WTC11 (cell line): ENCODE measurements around the gene LDLRAD4. TPM values are rescaled to one million over a fixed set of nuclear protein-coding genes. Genes with fewer than 3 reads are reported as not detected.

ENCODE experiments used
- ATAC-seq: fragments of 200-7000 bp; cut with Tn5 transposase; 2 replicates; pipeline ENCODE4 v1.10.0; 2021; ENCODE audit warnings: mild to moderate bottlenecking, moderate library complexity
- CTCF ChIA-PET: fragments of 300-600 bp; sonication (Branson Sonifier 250); formaldehyde crosslinking; loops from one replicate; lab custom pipeline; 2021; ENCODE audit warnings: antibody characterized with exemption; lab: Charles Lee
- POLR2A ChIA-PET: fragments of 350-600 bp; sonication (Branson Sonifier 250); formaldehyde crosslinking; loops from one replicate; lab custom pipeline; 2021; ENCODE audit warnings: antibody characterized with exemption; lab: Charles Lee
- DNase-seq: peaks from one replicate; pipeline ENCODE4 v3.0.0; 2021; ENCODE audit warnings: low spot score
- H3K27ac Mint-ChIP-seq: 2 replicates; pipeline ENCODE4 v1.8.0; 2021; ENCODE audit warnings: mixed read lengths
- H3K27me3 Mint-ChIP-seq: 2 replicates; pipeline ENCODE4 v1.8.0; 2021; ENCODE audit warnings: low read depth, mild to moderate bottlenecking, moderate library complexity, mixed read lengths
- H3K36me3 Mint-ChIP-seq: 2 replicates; pipeline ENCODE4 v1.8.0; 2021; ENCODE audit warnings: mixed read lengths
- H3K4me1 Mint-ChIP-seq: 2 replicates; pipeline ENCODE4 v1.8.0; 2022; ENCODE audit warnings: mixed read lengths
- H3K4me3 Mint-ChIP-seq: 2 replicates; pipeline ENCODE4 v1.8.0; 2021; ENCODE audit warnings: mild to moderate bottlenecking, moderate library complexity, mixed read lengths
- H3K9me3 Mint-ChIP-seq: 2 replicates; pipeline ENCODE4 v1.8.0; 2021; ENCODE audit warnings: mixed read lengths
- AFF4 ChIP-seq: sonication (generic); formaldehyde crosslinking; IDR thresholded peaks from 2 replicates; pipeline ENCODE4 v1.8.1; 2023; ENCODE audit warnings: mild to moderate bottlenecking, missing genetic modification reagents, borderline replicate concordance
- ELF4 ChIP-seq: sonication (generic); formaldehyde crosslinking; IDR thresholded peaks from 2 replicates; pipeline ENCODE4 v1.8.1; 2022; ENCODE audit warnings: low read depth, mild to moderate bottlenecking, moderate library complexity, missing genetic modification reagents
- EMX1 ChIP-seq: fragments of 250-450 bp; sonication (Bioruptor Pico); IDR thresholded peaks from 2 replicates; pipeline ENCODE4 v1.8.0; 2021; ENCODE audit warnings: mild to moderate bottlenecking
- GABPB1 ChIP-seq: sonication (generic); formaldehyde crosslinking; IDR thresholded peaks from 2 replicates; pipeline ENCODE4 v1.8.1; 2023; ENCODE audit warnings: mild to moderate bottlenecking, missing genetic modification reagents
- GTF2I ChIP-seq: fragments of 250-450 bp; sonication (Bioruptor Pico); conservative IDR thresholded peaks from 2 replicates; pipeline ENCODE4 v1.4.0; 2021; ENCODE audit warnings: mild to moderate bottlenecking
- MXD4 ChIP-seq: fragments of 250-450 bp; sonication (Bioruptor Pico); IDR thresholded peaks from 2 replicates; pipeline ENCODE4 v1.8.0; 2021; ENCODE audit warnings: mild to moderate bottlenecking, moderate library complexity, borderline replicate concordance
- OVOL2 ChIP-seq: fragments of 250-450 bp; sonication (Bioruptor Pico); IDR thresholded peaks from 2 replicates; pipeline ENCODE4 v1.9.0; 2021; ENCODE audit warnings: mild to moderate bottlenecking, borderline replicate concordance
- TEAD4 ChIP-seq: sonication (generic); formaldehyde crosslinking; IDR thresholded peaks from 2 replicates; pipeline ENCODE4 v1.8.0; 2022; ENCODE audit warnings: mild to moderate bottlenecking, missing genetic modification reagents
- USF1 ChIP-seq: sonication (generic); formaldehyde crosslinking; IDR thresholded peaks from 2 replicates; pipeline ENCODE4 v1.8.0; 2022; ENCODE audit warnings: mild to moderate bottlenecking, missing genetic modification reagents
- ZBTB43 ChIP-seq: sonication (generic); formaldehyde crosslinking; IDR thresholded peaks from 2 replicates; pipeline ENCODE4 v1.8.1; 2023; ENCODE audit warnings: mild to moderate bottlenecking, missing genetic modification reagents
- ZNF138 ChIP-seq: sonication (generic); formaldehyde crosslinking; conservative IDR thresholded peaks from 2 replicates; pipeline ENCODE4 v1.8.1; 2022; ENCODE audit warnings: mild to moderate bottlenecking, moderate library complexity, missing genetic modification reagents
- ZNF416 ChIP-seq: fragments of 250-450 bp; sonication (Bioruptor Pico); IDR thresholded peaks from 2 replicates; pipeline ENCODE4 v1.9.0; 2021; ENCODE audit warnings: mild to moderate bottlenecking, inconsistent platforms
- ZNF671 ChIP-seq: fragments of 250-450 bp; sonication (Bioruptor Pico); IDR thresholded peaks from 2 replicates; pipeline ENCODE4 v1.8.0; 2021; ENCODE audit warnings: mild to moderate bottlenecking
- total RNA-seq: library from RNA; stranded (reverse); gene quantifications from 3 replicates; pipeline ENCODE4 v1.2.3, GENCODE V29; 2021
- TF ChIP-seq, protein P1 (sequence below): sonication (generic); formaldehyde crosslinking; IDR thresholded peaks from 2 replicates; pipeline ENCODE4 v1.8.1; 2022; ENCODE audit warnings: missing genetic modification reagents, borderline replicate concordance
- TF ChIP-seq, protein P2 (sequence below): sonication (generic); formaldehyde crosslinking; IDR thresholded peaks from 2 replicates; pipeline ENCODE4 v1.8.0; 2022; ENCODE audit warnings: mild to moderate bottlenecking, missing genetic modification reagents
- TF ChIP-seq, protein P3 (sequence below): sonication (generic); formaldehyde crosslinking; conservative IDR thresholded peaks from 2 replicates; pipeline ENCODE4 v1.8.1; 2022; ENCODE audit warnings: mild to moderate bottlenecking, missing genetic modification reagents
- TF ChIP-seq, protein P4 (sequence below): fragments of 250-450 bp; sonication (Bioruptor Pico); conservative IDR thresholded peaks from 2 replicates; pipeline ENCODE4 v1.9.0; 2021; ENCODE audit warnings: mild to moderate bottlenecking
- TF ChIP-seq, protein P5 (sequence below): sonication (generic); formaldehyde crosslinking; IDR thresholded peaks from 2 replicates; pipeline ENCODE4 v1.8.1; 2022; ENCODE audit warnings: low read depth, mild to moderate bottlenecking, moderate library complexity, missing genetic modification reagents, borderline replicate concordance

Gene LDLRAD4
- total RNA-seq, 1 experiment from 2014 or later = 6.2 TPM

- TF ChIP-seq ZNF416 (CRISPR knock-in tag) (no peak), MXD4 (CRISPR knock-in tag) (no peak)
- TF ChIP-seq, protein P1, sequence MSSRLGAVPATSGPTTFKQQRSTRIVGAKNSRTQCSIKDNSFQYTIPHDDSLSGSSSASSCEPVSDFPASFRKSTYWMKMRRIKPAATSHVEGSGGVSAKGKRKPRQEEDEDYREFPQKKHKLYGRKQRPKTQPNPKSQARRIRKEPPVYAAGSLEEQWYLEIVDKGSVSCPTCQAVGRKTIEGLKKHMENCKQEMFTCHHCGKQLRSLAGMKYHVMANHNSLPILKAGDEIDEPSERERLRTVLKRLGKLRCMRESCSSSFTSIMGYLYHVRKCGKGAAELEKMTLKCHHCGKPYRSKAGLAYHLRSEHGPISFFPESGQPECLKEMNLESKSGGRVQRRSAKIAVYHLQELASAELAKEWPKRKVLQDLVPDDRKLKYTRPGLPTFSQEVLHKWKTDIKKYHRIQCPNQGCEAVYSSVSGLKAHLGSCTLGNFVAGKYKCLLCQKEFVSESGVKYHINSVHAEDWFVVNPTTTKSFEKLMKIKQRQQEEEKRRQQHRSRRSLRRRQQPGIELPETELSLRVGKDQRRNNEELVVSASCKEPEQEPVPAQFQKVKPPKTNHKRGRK (CRISPR knock-in tag) = no peak
- TF ChIP-seq, protein P2, sequence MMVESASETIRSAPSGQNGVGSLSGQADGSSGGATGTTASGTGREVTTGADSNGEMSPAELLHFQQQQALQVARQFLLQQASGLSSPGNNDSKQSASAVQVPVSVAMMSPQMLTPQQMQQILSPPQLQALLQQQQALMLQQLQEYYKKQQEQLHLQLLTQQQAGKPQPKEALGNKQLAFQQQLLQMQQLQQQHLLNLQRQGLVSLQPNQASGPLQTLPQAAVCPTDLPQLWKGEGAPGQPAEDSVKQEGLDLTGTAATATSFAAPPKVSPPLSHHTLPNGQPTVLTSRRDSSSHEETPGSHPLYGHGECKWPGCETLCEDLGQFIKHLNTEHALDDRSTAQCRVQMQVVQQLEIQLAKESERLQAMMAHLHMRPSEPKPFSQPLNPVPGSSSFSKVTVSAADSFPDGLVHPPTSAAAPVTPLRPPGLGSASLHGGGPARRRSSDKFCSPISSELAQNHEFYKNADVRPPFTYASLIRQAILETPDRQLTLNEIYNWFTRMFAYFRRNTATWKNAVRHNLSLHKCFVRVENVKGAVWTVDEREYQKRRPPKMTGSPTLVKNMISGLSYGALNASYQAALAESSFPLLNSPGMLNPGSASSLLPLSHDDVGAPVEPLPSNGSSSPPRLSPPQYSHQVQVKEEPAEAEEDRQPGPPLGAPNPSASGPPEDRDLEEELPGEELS = no peak
- TF ChIP-seq, protein P3, sequence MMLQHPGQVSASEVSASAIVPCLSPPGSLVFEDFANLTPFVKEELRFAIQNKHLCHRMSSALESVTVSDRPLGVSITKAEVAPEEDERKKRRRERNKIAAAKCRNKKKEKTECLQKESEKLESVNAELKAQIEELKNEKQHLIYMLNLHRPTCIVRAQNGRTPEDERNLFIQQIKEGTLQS (CRISPR knock-in tag) = no peak
- TF ChIP-seq, all 79 proteins: peak for 0
Observed at GRCh38 chr18:13572721-13573120, 354.2 kb downstream of the LDLRAD4 start (continued).

GRCh38 chr18:13573750-13574149, 355.2 kb downstream of the LDLRAD4 start:
- Mint-ChIP-seq H3K4me1 (no peaks in the 10 kb centered on the region), H3K27ac (no peak overlapping the region)
- ATAC-seq = no peak

DNA sequence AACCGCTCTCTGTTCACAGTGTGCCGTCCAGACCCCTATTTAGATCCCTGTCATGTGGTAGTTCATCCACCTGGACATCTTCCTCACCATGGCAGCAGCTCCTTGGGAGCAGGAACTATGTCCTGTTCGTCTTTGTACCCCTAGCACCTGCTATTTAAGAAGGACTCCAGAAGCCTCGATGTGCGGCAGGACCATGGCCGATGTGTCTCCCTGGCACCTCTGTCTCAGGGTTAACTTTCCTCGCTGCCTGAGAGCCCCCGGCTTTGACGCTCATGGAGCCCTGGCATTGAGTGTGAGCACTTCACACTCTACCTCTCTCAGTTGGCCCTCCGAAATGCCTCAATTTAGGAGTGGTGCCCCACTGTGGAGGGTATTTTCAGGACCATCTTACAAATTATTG, 355.8 kb downstream of the LDLRAD4 start:
- Mint-ChIP-seq H3K27me3 (no peaks in the 10 kb centered on the region; the same call in 1 of the 2 replicates), H3K27ac (no peak overlapping the region), H3K4me1 (no peaks in the 10 kb centered on the region), H3K36me3 (no peaks in the 10 kb centered on the region), H3K4me3 (no peak overlapping the region), H3K9me3 (peaks cover 9% of the 10 kb centered on the region)
- ChIA-PET CTCF (no interaction called here), POLR2A (no interaction called here)
- ATAC-seq (no peak), DNase-seq (no peak)
- TF ChIP-seq EMX1 (CRISPR knock-in tag) (no peak), ZNF671 (CRISPR knock-in tag) (no peak), GABPB1 (CRISPR knock-in tag) (no peak), OVOL2 (CRISPR knock-in tag) (no peak), AFF4 (CRISPR knock-in tag) (no peak), USF1 (CRISPR knock-in tag) (no peak), ZNF138 (CRISPR knock-in tag) (no peak)
- TF ChIP-seq, protein P4, sequence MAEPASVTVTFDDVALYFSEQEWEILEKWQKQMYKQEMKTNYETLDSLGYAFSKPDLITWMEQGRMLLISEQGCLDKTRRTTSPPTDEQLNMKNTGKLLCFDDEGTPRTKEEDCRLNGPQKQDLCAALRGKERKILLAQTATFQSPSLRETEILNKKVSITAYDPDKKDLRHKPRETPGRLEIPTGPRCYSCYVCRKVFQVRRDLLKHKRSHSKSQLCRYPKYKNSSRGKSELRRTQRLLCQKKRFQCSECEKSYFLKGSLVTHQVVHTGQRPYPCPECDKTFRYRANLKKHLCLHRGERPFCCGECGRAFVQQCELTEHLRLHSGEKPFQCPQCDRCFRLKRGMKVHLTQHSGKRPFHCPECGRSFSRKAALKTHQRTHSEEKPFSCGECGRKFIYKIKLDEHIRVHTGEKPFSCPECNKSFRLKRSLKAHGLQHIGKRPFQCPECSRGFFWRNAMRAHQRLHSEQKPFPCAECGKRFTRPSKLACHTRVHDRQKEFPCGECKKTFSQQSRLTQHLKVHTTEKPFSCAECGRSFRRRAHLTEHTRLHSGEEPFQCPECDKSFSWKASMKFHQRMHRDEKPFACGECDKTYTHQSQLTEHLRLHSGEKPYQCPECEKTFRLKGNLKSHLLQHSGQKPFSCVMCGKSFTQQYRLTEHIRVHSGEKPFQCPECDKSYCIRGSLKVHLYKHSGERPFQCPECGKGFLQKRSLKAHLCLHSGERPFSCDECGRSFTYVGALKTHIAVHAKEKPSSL (CRISPR knock-in tag) = no peak

More at GRCh38 chr18:13573750-13574149, 355.2 kb downstream of the LDLRAD4 start:
- Mint-ChIP-seq H3K36me3 (no peaks in the 10 kb centered on the region), H3K9me3 (peaks cover 9% of the 10 kb centered on the region), H3K4me3 (no peak overlapping the region), H3K27me3 (no peaks in the 10 kb centered on the region; the same call in 1 of the 2 replicates)
- POLR2A ChIA-PET = no interaction called here
- TF ChIP-seq ZBTB43 (no peak), GTF2I (CRISPR knock-in tag) (no peak), TEAD4 (CRISPR knock-in tag) (no peak), ELF4 (CRISPR knock-in tag) (no peak), USF1 (CRISPR knock-in tag) (no peak)
- TF ChIP-seq, protein P5, sequence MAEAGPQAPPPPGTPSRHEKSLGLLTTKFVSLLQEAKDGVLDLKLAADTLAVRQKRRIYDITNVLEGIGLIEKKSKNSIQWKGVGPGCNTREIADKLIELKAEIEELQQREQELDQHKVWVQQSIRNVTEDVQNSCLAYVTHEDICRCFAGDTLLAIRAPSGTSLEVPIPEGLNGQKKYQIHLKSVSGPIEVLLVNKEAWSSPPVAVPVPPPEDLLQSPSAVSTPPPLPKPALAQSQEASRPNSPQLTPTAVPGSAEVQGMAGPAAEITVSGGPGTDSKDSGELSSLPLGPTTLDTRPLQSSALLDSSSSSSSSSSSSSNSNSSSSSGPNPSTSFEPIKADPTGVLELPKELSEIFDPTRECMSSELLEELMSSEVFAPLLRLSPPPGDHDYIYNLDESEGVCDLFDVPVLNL = no peak
- CTCF ChIA-PET = no interaction called here
- no peak for DNase-seq
